Non-pigmented ciliary epithelial cell (primary cell): ENCODE results near the gene TNFAIP8.

ENCODE experiments used
- DNase-seq: peaks from one replicate; pipeline ENCODE4 v3.0.0-alpha.2; 2010; ENCODE audit warnings: low read depth

The TNFAIP8 gene

GRCh38 chr5:119368238-119368630, 12.4 kb downstream of the TNFAIP8 start:
- DNase-seq, result no peak

DNA sequence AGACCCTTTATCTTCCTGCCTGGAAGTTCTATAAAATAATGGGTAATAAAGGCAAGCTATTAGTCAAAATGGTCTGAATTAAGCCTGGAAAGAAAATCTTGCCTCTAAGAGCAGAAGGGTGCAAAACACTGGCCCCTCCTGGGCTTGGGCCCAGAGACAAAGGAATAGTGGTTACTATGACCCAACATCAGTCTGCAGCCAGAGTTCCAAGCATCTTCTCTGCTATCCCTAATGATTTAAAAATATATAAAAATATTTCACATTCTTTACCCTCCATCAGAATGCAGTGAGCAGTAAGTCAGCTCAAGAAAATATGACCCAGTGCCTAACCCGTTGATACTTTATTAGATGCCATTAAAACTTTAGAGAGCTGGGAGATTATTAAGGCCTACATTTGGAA, 14.7 kb downstream of the TNFAIP8 start:
- DNase-seq, result no peak

DNA sequence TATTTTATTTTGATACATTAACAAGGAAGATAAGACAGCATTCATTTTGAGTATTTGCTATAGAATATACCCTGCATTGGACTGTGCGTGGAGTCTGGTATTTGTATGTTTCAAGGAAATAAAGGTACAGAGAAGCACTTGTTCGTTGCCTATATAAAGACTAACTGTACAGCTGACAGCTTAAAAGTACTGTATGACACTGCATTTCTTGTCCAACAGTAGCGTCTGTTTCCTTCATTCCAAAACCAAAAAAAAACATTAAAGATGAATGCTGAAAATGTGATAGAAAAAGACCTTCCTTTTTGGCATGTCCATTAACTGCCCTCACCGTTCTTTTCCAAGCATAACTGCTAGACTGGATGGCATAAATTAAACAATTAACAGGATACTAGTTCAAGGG, 15.3 kb downstream of the TNFAIP8 start:
- DNase-seq, result no peak

GRCh38 chr5:119373449-119373858, 17.6 kb downstream of the TNFAIP8 start:
- DNase-seq, result no peak

DNA sequence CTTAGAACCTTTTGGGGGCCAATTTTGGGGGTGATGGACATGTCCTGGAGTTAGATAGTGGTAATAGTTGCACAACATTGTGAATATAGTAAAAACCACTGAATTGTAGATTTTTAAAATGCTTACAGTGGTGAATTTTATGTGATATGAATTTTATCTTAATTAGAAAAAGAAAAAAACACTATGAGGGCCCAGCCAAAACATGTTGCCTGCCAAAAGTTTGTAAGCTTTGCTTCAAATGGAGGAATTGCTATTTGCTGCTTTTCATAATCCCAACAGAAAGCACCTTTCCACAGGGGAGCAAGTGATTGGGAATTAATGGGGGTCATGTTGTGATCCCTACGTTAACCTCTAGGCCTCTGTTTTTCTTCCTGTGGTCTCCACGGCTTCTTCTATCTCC, 19.1 kb downstream of the TNFAIP8 start:
- no peak for DNase-seq

GRCh38 chr5:119377066-119377465, 21.2 kb downstream of the TNFAIP8 start:
- no peak for DNase-seq

- no peak for DNase-seq
Observed at GRCh38 chr5:119378075-119378700, 22.4 kb downstream of the TNFAIP8 start.

- no peak for DNase-seq
Observed at GRCh38 chr5:119379096-119379495, 23.3 kb downstream of the TNFAIP8 start.

DNA sequence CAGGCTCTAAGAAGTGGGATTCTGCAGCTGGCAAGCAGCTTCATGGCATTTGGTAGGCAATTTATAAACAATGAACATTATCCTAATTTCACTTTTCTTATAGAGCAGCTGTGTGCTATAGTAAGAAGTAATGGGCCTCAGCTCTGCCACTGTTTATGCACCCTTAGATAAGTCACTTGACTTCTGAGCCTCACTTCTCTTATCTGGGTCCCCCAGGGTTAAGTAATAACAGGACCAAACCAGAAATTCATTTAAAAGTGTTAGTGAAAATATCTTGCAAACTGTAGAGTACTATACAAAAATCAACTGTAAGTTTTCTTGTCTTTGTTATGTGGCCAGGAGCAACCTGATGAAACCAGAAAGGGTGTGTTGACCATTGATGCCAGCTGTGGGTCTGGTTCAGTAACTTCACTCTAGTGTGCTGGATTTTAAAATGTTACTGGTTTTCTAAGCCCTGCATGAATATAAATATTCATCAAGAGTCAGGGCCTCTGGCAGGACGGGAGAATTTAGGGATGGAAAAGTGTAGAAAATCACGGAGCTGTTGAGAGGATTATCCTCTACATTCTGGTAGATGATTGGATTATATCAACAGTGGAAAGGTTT, 24.2 kb downstream of the TNFAIP8 start:
- no peak for DNase-seq

GRCh38 chr5:119382169-119382568, 26.4 kb downstream of the TNFAIP8 start:
- DNase-seq, result no peak

DNA sequence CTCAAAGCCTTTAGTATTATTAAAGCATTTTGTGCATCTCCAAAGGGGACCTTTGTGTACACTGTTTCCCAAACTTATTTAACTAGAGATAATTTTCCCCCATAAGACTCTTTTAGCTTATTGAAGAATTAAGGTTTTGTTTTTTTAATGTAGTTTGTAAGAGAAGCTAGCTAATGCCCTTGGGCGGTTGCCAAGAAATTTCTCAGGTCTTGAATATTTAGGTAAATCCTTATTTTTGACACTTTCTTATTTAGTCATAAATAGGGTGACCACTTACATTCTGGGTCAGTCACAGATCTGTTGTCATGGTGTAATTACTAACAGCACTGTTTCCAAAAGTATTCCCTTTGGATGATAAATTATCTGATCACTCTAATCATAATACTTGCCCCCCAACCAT, 27.2 kb downstream of the TNFAIP8 start:
- DNase-seq, result no peak

GRCh38 chr5:119385136-119385535, 29.3 kb downstream of the TNFAIP8 start:
- no peak for DNase-seq

DNA sequence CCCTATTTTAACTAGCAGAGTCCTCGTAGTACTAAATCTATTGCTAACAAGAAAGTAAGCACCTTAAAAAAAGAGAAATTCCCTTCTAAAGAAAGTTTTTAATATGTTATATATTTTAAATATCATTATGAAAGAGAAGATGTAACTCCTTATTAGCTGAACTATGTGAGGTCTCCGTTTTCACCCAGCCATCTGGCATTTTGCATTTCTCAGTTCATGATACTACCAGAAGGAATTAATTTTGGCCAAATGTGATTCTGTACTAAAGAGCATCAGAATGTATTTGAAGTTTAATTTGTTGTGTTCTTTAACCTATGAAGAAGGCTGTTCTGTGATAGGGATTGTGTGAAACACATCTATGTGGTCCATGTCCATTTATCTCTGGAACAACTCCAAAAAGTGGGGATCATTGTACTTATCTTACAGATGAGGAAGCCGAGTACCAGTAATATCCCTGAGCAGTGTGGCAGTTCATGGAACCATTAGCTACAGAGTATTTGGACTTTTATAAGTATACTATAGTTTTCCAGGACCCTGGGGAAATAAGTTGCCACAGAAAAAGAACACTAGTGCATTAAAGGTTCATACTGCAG, 29.8 kb downstream of the TNFAIP8 start:
- DNase-seq, result no peak

- DNase-seq, result no peak
Observed at GRCh38 chr5:119386596-119387344, 31.0 kb downstream of the TNFAIP8 start.

GRCh38 chr5:119387945-119388618, 32.3 kb downstream of the TNFAIP8 start:
- no peak for DNase-seq

GRCh38 chr5:119388619-119389190, 32.9 kb downstream of the TNFAIP8 start:
- no peak for DNase-seq

GRCh38 chr5:119389288-119390030, 33.6 kb downstream of the TNFAIP8 start:
- DNase-seq, result no peak

- no peak for DNase-seq
Observed at GRCh38 chr5:119390404-119390803, 34.6 kb downstream of the TNFAIP8 start.

DNA sequence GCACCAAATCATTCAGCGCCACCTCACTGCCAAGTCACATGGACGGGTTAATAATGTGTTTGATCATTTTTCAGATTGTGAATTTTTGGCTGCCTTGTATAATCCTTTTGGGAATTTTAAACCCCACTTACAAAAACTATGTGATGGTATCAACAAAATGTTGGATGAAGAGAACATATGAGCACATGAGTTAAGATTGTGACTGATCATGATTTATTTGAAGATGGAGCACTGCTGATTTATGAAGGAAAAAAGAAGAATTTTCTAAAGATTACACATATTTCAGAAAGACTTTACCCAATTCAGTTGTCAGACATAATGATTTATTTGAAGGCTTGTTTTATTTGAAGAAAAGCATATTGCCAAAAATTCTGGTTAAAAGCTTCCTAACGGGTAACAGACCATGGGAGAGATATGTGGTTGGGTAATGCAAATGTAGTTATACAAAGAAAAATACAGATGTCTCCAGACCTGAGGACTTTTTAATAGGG, 37.4 kb downstream of the TNFAIP8 start:
- DNase-seq, result no peak

- no peak for DNase-seq
Observed at GRCh38 chr5:119393746-119394145, 37.9 kb downstream of the TNFAIP8 start.
